GM12878 (cell line): Measurements from ENCODE around the gene APOLD1.
"Not testable (repeated sequence)": the region's sequence is repeated elsewhere in the genome, so short reads cannot be mapped to it uniquely, and the experiment has no call there.

Experiments
- CREB1 ChIP-seq: IDR thresholded peaks from 2 replicates; pipeline ENCODE4 v1.6.1; 2012; ENCODE audit warnings: low read depth, mild to moderate bottlenecking, inconsistent platforms
- SMAD1 ChIP-seq: fragments of 450-650 bp; IDR thresholded peaks from 2 replicates; pipeline ENCODE4 v1.6.1; 2018; ENCODE audit warnings: mild to moderate bottlenecking, low read depth; ENCODE audit not compliant: partially characterized antibody

DNA sequence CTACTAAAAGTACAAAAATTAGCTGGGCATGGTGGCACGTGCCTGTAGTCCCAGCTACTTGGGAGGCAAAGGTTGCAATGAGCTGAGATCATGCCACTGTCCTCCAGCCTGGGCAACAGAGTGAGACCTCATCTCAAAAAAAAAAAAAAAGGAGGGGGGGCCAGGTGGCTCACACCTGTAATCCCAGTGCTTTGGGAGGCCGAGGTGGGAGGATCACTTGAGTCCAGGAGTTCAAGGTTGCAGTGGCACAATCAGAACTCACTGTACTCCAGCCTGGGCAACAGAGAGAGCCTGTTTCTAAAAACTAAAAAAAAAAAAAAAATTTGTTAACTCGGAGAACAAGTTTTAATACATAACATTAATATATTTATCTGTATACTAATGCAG, 22.1 kb downstream of the APOLD1 start:
- not testable (repeated sequence) for TF ChIP-seq CREB1, SMAD1
